GM21737 (cell line): ENCODE measurements around the gene EIF3CL.
"Not testable (repeated sequence)": the region's sequence is repeated elsewhere in the genome, so short reads cannot be mapped to it uniquely, and the experiment has no call there.

Source experiments
- ATAC-seq: cut with Tn5 transposase; IDR thresholded peaks from one replicate; pipeline ENCODE4 v1.9.1; 2021; ENCODE audit warnings: mild to moderate bottlenecking, moderate library complexity; ENCODE audit not compliant: unreplicated experiment

Gene EIF3CL

DNA sequence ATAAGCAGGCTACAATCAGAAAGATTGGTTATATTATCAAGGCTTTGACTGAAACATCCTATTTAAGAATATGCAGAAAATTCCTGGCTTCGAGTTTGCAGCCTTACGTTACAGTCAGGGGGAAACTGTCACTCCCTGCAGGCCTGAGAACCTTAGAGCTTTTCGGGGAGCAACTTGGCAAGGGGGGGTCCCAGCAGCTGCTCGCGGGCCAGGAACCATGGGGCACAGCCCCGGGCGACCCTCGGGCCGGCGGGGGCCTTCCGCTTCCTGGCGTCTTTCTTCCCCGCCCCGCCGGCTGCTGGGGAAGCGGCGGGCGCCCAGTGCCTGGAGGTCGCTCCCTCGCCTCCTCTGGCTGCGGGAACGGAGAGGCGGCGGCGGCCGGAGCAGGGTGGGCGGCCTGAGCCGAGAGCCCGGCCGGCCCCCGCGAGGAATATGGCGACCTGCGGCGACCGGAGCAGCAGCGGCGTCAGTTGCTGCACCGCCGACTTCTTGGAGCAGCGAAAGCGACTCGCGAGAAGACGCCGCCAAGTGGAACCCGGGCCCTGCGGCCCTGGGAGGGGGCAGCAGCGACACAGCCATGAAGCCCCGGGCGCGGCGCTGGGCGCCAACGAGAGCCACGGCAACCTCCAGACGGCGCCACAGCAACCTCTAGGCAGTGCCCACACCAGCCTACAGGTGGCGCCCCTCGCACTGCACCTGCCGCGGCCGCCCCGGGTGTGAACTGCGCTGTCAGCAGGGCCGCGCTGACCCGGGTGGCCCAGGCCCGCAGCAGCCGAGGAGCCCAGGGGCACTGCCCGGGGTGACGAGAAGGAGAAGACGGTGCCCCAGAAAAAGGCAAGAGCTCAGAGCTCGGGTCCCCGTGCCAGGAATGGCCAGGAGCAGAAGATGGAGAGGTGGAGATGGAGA is 39.1 kb downstream of the EIF3CL start:
- peak; percentile 96 for ATAC-seq

DNA sequence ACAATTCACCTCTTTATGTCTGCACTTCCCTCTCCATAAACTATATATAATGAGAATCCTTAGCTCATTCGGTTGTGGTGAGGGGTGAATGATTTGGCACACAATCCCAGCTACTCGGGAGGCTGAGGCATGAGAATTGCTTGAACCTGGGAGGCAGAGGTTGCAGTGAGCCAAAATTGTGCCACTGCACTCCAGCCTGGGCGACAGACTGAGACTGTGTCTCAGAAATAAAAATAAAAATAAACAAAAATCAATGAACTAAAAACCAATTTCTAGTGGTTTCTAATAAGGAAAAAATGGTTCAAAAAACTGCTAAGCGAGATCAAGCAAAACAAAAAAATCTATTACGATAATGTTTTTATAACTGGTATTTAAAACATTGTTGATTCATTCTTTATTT is 40.2 kb downstream of the EIF3CL start, which contains the start of gene NPIPB6:
Gene NPIPB6, minus strand, starts transcription at position 101 of the 400 bp plus-strand sequence. CDS start 686 bp downstream, outside the sequence.
- not testable (repeated sequence) for ATAC-seq

DNA sequence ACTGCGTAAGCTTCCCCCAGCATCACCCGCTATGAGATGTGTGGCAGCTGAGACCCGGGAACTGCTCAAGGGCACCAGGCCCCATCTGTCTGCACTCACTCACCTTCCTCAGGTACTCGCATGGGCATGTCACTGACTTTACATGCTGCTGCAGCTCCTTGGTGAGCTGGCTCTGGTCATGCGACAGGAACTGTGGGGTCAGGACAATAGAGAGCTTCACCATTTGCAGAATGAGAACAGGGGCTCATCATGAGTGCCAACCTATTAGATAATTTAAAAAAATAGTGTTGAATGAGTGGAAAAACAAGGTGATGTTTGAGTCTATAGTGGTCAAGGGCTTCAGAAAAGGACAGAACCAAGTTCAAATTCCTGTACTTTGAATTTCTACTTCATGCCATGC is 41.0 kb downstream of the EIF3CL start:
- not testable (repeated sequence) for ATAC-seq

DNA sequence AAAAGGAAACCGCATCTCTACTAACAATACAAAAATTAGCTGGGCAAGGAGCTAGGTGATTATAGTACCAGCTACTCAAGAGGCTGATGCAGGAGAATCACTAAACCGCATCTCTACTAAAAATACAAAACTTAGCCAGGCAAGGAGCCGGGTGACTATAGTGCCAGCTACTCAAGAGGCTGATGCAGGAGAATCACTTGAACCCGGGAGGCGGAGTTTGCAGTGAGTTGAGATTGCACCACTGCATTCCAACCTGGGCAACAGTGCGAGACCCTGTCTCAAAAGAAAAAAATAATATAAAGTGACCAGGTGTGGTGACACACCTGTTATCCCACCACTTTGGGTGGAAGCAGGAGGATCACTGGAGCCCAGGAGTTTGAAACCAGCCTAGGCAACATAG is 65.4 kb downstream of the EIF3CL start:
- not testable (repeated sequence) for ATAC-seq

DNA sequence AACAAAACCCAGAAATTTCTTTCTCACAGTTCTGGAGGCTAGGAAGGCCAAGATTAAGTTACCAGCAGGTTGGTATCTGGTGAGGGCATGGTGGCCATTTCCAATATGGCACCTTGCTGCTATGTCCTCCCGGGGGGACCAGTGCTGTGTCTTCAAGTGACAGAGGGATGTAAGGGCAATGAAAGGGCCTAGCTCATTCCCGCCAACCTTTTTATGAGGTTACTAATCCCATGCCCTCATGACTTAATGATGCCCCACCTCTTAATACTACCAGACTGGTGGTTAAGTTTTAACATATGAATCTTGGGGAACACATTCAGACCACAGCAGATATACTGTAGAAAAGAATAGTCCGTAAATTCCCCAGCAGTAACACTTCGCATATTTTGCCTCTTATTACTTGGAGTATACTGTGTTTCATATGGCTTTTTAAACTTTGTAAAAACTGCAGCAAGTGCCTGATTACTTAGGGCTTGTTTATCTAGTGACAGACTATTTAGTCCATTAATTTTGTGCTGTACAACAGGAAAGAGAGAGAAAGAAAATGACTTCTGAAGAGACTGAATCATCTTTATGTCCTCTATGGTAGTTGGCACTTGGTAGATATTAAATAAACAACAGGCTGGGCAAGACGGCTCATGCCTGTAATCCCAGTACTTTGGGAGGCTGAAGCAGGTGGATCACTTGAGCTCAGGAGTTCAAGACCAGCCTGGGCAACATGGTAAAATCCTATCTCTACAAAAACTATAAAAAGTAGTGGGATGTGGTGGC is 66.5 kb downstream of the EIF3CL start:
- not testable (repeated sequence) for ATAC-seq

DNA sequence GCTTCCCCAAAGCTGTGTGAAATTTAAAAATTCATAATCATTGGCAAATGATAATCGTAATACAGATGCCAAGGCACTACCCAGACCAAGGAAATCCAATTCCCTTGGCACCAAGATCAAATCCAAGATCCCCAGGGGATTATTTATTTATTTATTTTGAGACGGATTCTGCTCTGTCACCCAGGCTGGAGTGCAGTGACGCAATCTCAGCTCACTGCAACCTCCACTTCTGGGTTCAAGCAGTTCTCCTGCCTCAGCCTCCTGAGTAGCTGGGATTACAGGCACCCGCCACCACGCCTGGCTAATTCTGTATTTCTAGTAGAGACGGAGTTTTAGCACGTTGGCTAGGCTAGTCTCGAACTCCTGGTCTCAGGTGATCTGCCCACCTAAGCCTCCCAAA is 68.0 kb downstream of the EIF3CL start:
- not testable (repeated sequence) for ATAC-seq

DNA sequence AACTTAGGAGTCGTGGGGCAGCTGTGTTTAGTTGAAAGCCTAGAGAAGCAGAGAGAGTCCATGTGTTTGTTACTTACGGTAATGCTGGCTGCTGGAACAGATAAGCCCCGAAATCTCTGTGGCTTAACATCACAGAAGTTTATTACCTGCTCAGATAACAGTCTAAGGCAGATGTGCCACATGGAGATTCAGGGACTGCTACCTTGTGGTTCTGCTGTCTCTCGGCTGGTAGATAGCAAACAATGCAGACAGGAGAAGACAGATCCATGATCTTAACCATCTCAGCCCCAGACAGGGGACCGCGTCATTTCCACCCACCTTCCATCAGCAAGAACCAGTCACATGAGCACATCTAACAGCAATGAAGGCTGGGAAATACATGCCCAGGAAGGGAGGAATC is 71.0 kb downstream of the EIF3CL start:
- ATAC-seq, result not testable (repeated sequence)

DNA sequence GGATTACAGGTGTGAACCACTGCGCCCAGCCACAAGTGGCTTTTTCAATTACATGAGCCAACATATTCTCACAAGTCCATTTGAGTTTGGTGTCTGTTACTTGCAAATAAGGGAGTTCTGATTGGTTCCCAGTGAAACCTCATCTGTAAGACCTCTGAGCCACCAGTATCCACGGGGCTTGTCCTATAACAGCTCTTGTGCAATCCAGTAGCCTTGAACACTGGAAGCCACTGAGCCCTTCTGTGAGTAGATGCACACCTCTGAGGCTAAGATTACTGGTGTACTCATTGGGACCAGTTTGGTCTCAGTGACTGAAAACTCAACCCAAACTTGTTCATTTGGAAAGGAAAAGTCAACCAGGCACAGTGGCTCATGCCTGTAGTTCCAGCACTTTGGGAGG is 72.7 kb downstream of the EIF3CL start:
- not testable (repeated sequence) for ATAC-seq

DNA sequence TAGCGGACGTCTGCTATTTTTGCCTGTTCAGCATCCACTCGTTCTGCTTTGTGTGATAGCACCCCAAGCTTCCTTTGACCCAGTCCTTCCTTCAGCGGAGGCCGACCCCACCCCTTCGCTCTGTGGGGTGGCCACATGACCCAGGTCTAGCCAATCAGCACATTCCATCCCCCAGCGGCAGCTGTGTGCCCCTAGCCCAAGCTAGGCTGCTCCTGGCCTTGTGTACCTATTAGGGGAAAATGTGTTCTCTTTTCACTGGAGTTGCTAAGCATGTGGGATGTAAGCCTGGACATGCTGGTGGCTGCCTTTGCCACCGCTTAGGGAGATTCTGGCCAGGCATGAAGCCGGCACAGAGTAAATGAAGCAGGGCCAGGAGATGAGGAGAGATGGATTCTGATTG is 73.4 kb downstream of the EIF3CL start:
- ATAC-seq, result not testable (repeated sequence)
